HepG2 (cell line): ENCODE results near the gene HAUS1. TPM values are rescaled to one million over a fixed set of nuclear protein-coding genes. Genes with fewer than 3 reads are reported as not detected.

Experiments used
- MYC ChIP-seq: sonication (generic); formaldehyde crosslinking; IDR thresholded peaks from 2 replicates; pipeline ENCODE4 v1.9.0; 2021; ENCODE audit warnings: missing genetic modification reagents, borderline replicate concordance
- ZNF660 ChIP-seq: sonication (generic); formaldehyde crosslinking; IDR thresholded peaks from 2 replicates; pipeline ENCODE4 v1.5.1; 2020; ENCODE audit warnings: mild to moderate bottlenecking, low read depth, missing genetic modification reagents, borderline replicate concordance
- ZNF770 ChIP-seq: sonication (generic); formaldehyde crosslinking; IDR thresholded peaks from 2 replicates; pipeline ENCODE4 v1.5.0; 2020; ENCODE audit warnings: mild to moderate bottlenecking, missing genetic modification reagents
- polyA plus RNA-seq, 8 experiments: library from polyadenylated mRNA; depleted of rRNA in 3 of 8; stranded (reverse) in 7 of 8; unstranded in 1 of 8; fragments of >200 nt; fragmentation: Illumina TruSeq in 4 of 8; extraction: Trizol in 4 of 8; gene quantifications; 2 replicates each; pipeline versions ENCODE4 v1.2.1 to v1.2.3, GENCODE V29; 2011 to 2016; ENCODE audit warnings: low read depth in 4 of 8, missing spikeins in 1 of 8, mixed read lengths in 1 of 8; ENCODE audit not compliant: insufficient read depth in 1 of 8
- total RNA-seq, 5 experiments: library from RNA; depleted of rRNA; stranded (reverse); fragments of >200 nt; fragmentation: Illumina TruSeq; extraction: Trizol; gene quantifications; 2 replicates each; pipeline ENCODE4 v1.2.3, GENCODE V29; 2016; ENCODE audit warnings: low read depth in 1 of 5
- TF ChIP-seq, protein P1 (sequence below): sonication (generic); formaldehyde crosslinking; IDR thresholded peaks from 2 replicates; pipeline ENCODE4 v1.9.0; 2021; ENCODE audit warnings: missing genetic modification reagents, mild to moderate bottlenecking, borderline replicate concordance
- TF ChIP-seq, protein P2 (sequence below): sonication (generic); formaldehyde crosslinking; IDR thresholded peaks from 2 replicates; pipeline ENCODE4 v1.8.0; 2023; ENCODE audit warnings: mild to moderate bottlenecking, missing genetic modification reagents
- TF ChIP-seq, protein P3 (sequence below): sonication (generic); formaldehyde crosslinking; conservative IDR thresholded peaks from 2 replicates; pipeline ENCODE4 v1.4.0; 2020; ENCODE audit warnings: missing genetic modification reagents

The HAUS1 gene
- total and polyA plus RNA-seq, 2 of the 13 experiments (the other 11 are each of a cell fraction or from before 2014, with no cell fraction given), result 20.6 to 59.2 TPM

- TF ChIP-seq, protein P1, sequence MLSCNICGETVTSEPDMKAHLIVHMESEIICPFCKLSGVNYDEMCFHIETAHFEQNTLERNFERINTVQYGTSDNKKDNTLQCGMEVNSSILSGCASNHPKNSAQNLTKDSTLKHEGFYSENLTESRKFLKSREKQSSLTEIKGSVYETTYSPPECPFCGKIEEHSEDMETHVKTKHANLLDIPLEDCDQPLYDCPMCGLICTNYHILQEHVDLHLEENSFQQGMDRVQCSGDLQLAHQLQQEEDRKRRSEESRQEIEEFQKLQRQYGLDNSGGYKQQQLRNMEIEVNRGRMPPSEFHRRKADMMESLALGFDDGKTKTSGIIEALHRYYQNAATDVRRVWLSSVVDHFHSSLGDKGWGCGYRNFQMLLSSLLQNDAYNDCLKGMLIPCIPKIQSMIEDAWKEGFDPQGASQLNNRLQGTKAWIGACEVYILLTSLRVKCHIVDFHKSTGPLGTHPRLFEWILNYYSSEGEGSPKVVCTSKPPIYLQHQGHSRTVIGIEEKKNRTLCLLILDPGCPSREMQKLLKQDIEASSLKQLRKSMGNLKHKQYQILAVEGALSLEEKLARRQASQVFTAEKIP (CRISPR knock-in tag), result no peak
- no peak for TF ChIP-seq ZNF660 (CRISPR knock-in tag)
- no peak for TF ChIP-seq MYC (CRISPR knock-in tag)
- TF ChIP-seq ZNF770, result no peak; the same call in 1 of the 2 replicates
- TF ChIP-seq, protein P2, sequence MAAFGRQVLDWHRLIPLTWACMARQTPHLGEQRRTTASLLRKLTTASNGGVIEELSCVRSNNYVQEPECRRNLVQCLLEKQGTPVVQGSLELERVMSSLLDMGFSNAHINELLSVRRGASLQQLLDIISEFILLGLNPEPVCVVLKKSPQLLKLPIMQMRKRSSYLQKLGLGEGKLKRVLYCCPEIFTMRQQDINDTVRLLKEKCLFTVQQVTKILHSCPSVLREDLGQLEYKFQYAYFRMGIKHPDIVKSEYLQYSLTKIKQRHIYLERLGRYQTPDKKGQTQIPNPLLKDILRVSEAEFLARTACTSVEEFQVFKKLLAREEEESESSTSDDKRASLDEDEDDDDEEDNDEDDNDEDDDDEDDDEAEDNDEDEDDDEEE, result no peak
- TF ChIP-seq, protein P3, sequence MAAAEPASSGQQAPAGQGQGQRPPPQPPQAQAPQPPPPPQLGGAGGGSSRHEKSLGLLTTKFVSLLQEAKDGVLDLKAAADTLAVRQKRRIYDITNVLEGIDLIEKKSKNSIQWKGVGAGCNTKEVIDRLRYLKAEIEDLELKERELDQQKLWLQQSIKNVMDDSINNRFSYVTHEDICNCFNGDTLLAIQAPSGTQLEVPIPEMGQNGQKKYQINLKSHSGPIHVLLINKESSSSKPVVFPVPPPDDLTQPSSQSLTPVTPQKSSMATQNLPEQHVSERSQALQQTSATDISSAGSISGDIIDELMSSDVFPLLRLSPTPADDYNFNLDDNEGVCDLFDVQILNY (CRISPR knock-in tag), result no peak
- TF ChIP-seq, all 625 proteins: peak for 0
Observed at GRCh38 chr18:46070815-46071652, 33.2 kb upstream of the HAUS1 start (continued).
